ENCODE results near the gene NDUFB7. TPM values are rescaled to one million over a fixed set of nuclear protein-coding genes. Genes with fewer than 3 reads are reported as not detected.
"Not testable (repeated sequence)": the region's sequence is repeated elsewhere in the genome, so short reads cannot be mapped to it uniquely, and the experiment has no call there.

NDUFB7 gene
- total and polyA plus RNA-seq, 4 donors, result 105 to 415 (median 300) TPM

DNA sequence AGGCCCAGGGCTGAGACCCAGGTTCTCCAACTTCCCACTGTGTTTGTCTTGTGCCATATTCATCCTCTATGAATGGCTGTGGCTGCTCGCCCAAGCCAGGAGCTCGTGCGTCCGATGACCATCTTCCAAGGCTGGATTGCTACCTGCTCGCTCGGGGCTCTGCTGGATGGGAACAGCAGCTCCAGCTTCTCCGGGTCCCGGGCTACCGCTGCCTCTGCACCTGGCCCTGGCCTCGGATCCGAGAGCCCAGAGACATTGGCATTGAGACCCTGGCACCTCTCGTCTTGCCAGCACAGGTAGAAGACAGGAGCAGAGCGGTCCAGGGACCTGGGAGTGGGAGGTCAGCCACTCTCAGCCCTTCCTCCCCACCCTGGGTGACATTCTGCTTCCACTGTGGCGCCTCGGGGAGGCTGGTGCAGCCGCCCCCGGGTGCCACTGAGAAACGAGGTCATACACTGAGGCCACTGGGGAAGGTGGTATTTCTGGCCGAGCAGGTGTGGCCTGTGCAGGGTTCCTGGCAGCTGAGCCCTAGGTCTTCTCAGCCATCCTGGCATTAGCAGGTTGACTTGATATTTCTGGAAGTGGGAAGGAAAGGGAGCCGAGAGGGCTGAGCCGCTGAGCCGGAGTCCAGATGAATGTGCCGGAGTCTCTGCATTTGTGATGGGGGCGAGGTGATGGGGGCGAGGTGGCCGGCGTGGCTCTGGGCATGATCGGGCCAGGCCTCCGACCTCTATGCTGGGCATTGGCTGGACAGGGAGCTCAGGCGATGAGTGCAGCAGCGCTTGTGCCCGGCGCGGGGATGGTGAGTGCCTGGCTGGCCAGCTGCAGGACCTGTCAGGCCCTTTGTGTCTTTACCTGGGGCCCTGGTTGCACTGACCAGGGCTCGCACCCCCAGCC, 18.6 kb downstream of the NDUFB7 start:
- WGBS, 2 donors, result 92 to 96% methylated on average over 34 to 35 of the region's 35 CpGs
- H3K27ac ChIP-seq (ENCODE audit: low read depth in 1 of 2, low read length in 1 of 2), result no peak overlapping the region
- no peak overlapping the region for H3K9ac ChIP-seq (ENCODE audit: insufficient read depth in 1 of 2, low read length in 2 of 2)
- DNase-seq (no peak), ATAC-seq (ENCODE audit: insufficient read depth, low FRiP score) (no peak)
- H3K9me3 ChIP-seq (ENCODE audit: control insufficient read depth in 4 of 4, insufficient read depth in 3 of 4, low read length in 3 of 4), result no peaks in the 10 kb centered on the region
- H3K4me1 ChIP-seq (ENCODE audit: control insufficient read depth in 5 of 5, insufficient read depth in 5 of 5, low read length in 5 of 5), result peaks cover 0 to 5% (median 2%) of the 10 kb centered on the region in 5 donors
- TF ChIP-seq CTCF (IDR thresholded peaks at IDR 0.05; ENCODE audit: control extremely low read depth, extremely low read depth), result no peak
- no peak overlapping the region for H3K4me3 ChIP-seq
- no peaks in the 10 kb centered on the region for H3K27me3 ChIP-seq (ENCODE audit: control insufficient read depth in 3 of 3, insufficient read depth in 3 of 3, low read length in 2 of 3)
- H3K36me3 ChIP-seq (ENCODE audit: control insufficient read depth in 4 of 4, insufficient read depth in 4 of 4, low read length in 4 of 4), result peaks cover 0 to 7% (median 2%) of the 10 kb centered on the region in 4 donors

DNA sequence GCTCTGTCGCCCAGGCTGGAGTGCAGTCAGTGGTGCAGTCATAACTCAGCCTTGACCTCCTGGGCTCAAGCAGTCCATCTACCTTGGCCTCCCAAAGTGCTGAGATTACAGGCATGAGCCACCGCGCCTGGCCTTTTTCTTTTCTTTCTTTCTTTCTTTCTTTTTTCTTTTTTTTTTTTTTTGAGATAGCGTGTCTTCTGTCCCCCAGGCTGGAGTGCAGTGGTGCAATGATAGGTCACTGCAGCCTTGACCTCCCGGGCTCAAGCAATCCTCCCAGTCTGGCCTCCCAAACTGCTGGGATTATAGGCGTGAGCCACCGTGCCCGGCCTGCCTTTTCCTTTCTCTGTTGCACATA, 19.9 kb downstream of the NDUFB7 start:
- ATAC-seq (ENCODE audit: insufficient read depth, low FRiP score); H3K27ac ChIP-seq (ENCODE audit: low read depth in 1 of 2, low read length in 1 of 2); H3K27me3 ChIP-seq (ENCODE audit: control insufficient read depth in 3 of 3, insufficient read depth in 3 of 3, low read length in 2 of 3); H3K9ac ChIP-seq (ENCODE audit: insufficient read depth in 1 of 2, low read length in 2 of 2); H3K4me1 ChIP-seq (ENCODE audit: control insufficient read depth in 5 of 5, insufficient read depth in 5 of 5, low read length in 5 of 5); DNase-seq; H3K9me3 ChIP-seq (ENCODE audit: control insufficient read depth in 4 of 4, insufficient read depth in 3 of 4, low read length in 3 of 4); H3K36me3 ChIP-seq (ENCODE audit: control insufficient read depth in 4 of 4, insufficient read depth in 4 of 4, low read length in 4 of 4); H3K4me3 ChIP-seq: not testable (repeated sequence)
- WGBS, 2 donors, result 81 to 85% methylated on average over 8 of the region's 8 CpGs

- DNase-seq, result peak; percentile 52 to 61 (median 56)
- not testable (repeated sequence) for H3K9ac ChIP-seq (ENCODE audit: insufficient read depth in 1 of 2, low read length in 2 of 2); H3K27ac ChIP-seq (ENCODE audit: low read depth in 1 of 2, low read length in 1 of 2); H3K27me3 ChIP-seq (ENCODE audit: control insufficient read depth in 3 of 3, insufficient read depth in 3 of 3, low read length in 2 of 3); H3K4me3 ChIP-seq; H3K9me3 ChIP-seq (ENCODE audit: control insufficient read depth in 4 of 4, insufficient read depth in 3 of 4, low read length in 3 of 4); ATAC-seq (ENCODE audit: insufficient read depth, low FRiP score); H3K4me1 ChIP-seq (ENCODE audit: control insufficient read depth in 5 of 5, insufficient read depth in 5 of 5, low read length in 5 of 5); H3K36me3 ChIP-seq (ENCODE audit: control insufficient read depth in 4 of 4, insufficient read depth in 4 of 4, low read length in 4 of 4)
- WGBS, 2 donors, result 49 to 71% methylated on average over 12 of the region's 12 CpGs
Observed at GRCh38 chr19:14551134-14552005, 20.5 kb downstream of the NDUFB7 start.

GRCh38 chr19:14550201-14550754, 21.6 kb downstream of the NDUFB7 start:
- Histone ChIP-seq H3K4me3 (no peak overlapping the region), H3K27ac (ENCODE audit: low read depth in 1 of 2, low read length in 1 of 2) (no peak overlapping the region), H3K9me3 (ENCODE audit: control insufficient read depth in 4 of 4, insufficient read depth in 3 of 4, low read length in 3 of 4) (no peaks in the 10 kb centered on the region), H3K4me1 (ENCODE audit: control insufficient read depth in 5 of 5, insufficient read depth in 5 of 5, low read length in 5 of 5) (peaks cover 0 to 7% (median 2%) of the 10 kb centered on the region in 5 donors), H3K36me3 (ENCODE audit: control insufficient read depth in 4 of 4, insufficient read depth in 4 of 4, low read length in 4 of 4) (peaks cover 0 to 7% (median under 1%) of the 10 kb centered on the region in 4 donors), H3K9ac (ENCODE audit: insufficient read depth in 1 of 2, low read length in 2 of 2) (no peak overlapping the region), H3K27me3 (ENCODE audit: control insufficient read depth in 3 of 3, insufficient read depth in 3 of 3, low read length in 2 of 3) (no peaks in the 10 kb centered on the region)
- TF ChIP-seq CTCF (IDR thresholded peaks at IDR 0.05; ENCODE audit: control extremely low read depth, extremely low read depth), result no peak
- DNase-seq (no peak), ATAC-seq (ENCODE audit: insufficient read depth, low FRiP score) (no peak)
- WGBS, 2 donors, result 54 to 63% methylated on average over 15 of the region's 15 CpGs
